H1 (cell line): ENCODE measurements around the gene PDZK1IP1. TPM values are rescaled to one million over a fixed set of nuclear protein-coding genes. Genes with fewer than 3 reads are reported as not detected.

ENCODE experiments used
- CTCF ChIA-PET: fragments of 300-600 bp; sonication (Branson Sonifier 250); formaldehyde crosslinking; loops from one replicate; lab custom pipeline; 2021; ENCODE audit not compliant: partially characterized antibody; lab: Charles Lee
- POLR2A ChIA-PET: fragments of 300-600 bp; sonication (Branson Sonifier 250); formaldehyde crosslinking; loops from one replicate; lab custom pipeline; 2021; ENCODE audit warnings: inconsistent platforms; ENCODE audit not compliant: partially characterized antibody; lab: Charles Lee
- DNase-seq, 2 experiments: peaks; one replicate each; pipeline versions ENCODE4 v3.0.0 to v3.0.0-alpha.2; 2010 to 2022; ENCODE audit warnings: low spot score in 2 of 2, low read depth in 1 of 2, mixed read lengths in 1 of 2
- FAIRE-seq: peaks from 2 replicates; lab custom pipeline; 2011; peaks lifted over from hg19 to GRCh38; lab: Jason Lieb, UNC
- H2AFZ ChIP-seq: 2 replicates; pipeline ENCODE4 v1.8.1; 2012; ENCODE audit warnings: low read length, inconsistent platforms
- H2AK5ac ChIP-seq: 2 replicates; pipeline ENCODE4 v1.6.1; 2013; ENCODE audit warnings: low read depth, low read length
- H2BK120ac ChIP-seq: replicated peaks from 2 replicates; pipeline ENCODE3; 2013; ENCODE audit warnings: low read depth, low read length, inconsistent platforms
- H2BK12ac ChIP-seq: 2 replicates; pipeline ENCODE4 v1.6.1; 2013; ENCODE audit warnings: low read depth, low read length
- H2BK15ac ChIP-seq: 2 replicates; pipeline ENCODE4 v1.6.1; 2013; ENCODE audit warnings: low read length
- H2BK20ac ChIP-seq: 2 replicates; pipeline ENCODE4 v1.6.1; 2013; ENCODE audit warnings: low read length
- H2BK5ac ChIP-seq: 2 replicates; pipeline ENCODE4 v1.6.1; 2013; ENCODE audit warnings: low read depth, low read length
- H3K14ac ChIP-seq: 2 replicates; pipeline ENCODE4 v1.6.1; 2013; ENCODE audit warnings: inconsistent platforms; ENCODE audit not compliant: insufficient read length
- H3K18ac ChIP-seq: 2 replicates; pipeline ENCODE4 v1.6.1; 2013; ENCODE audit warnings: low read length; ENCODE audit errors: extremely low read depth
- H3K23ac ChIP-seq: 2 replicates; pipeline ENCODE4 v1.6.1; 2013; ENCODE audit warnings: inconsistent platforms; ENCODE audit not compliant: insufficient read length
- H3K23me2 ChIP-seq: 2 replicates; pipeline ENCODE4 v1.6.1; 2013; ENCODE audit warnings: low read depth, low read length
- H3K27ac ChIP-seq: 2 replicates; pipeline ENCODE4 v1.6.1; 2011; ENCODE audit warnings: low read depth, low read length, inconsistent platforms
- H3K27me3 ChIP-seq, 4 experiments: replicated peaks in 1 of 4; 1 replicate in 1 of 4; 2 replicates in 3 of 4; pipeline versions ENCODE4 v1.6.1 to v1.8.1; 2011 to 2013; ENCODE audit warnings: low read length in 3 of 4, mild to moderate bottlenecking in 3 of 4, inconsistent platforms in 2 of 4, mixed read lengths in 2 of 4, moderate library complexity in 1 of 4; ENCODE audit not compliant: control insufficient read depth in 3 of 4, insufficient read depth in 3 of 4; ENCODE audit errors: extremely low read depth in 1 of 4
- H3K36me3 ChIP-seq, 4 experiments: 2 replicates each; pipeline versions ENCODE4 v1.6.1 to v1.8.1; 2011 to 2013; ENCODE audit warnings: mild to moderate bottlenecking in 4 of 4, low read length in 3 of 4, moderate library complexity in 2 of 4, control low read depth in 1 of 4, inconsistent platforms in 1 of 4; ENCODE audit not compliant: insufficient read depth in 4 of 4, control insufficient read depth in 2 of 4
- H3K4ac ChIP-seq: replicated peaks from 2 replicates; pipeline ENCODE3; 2013; ENCODE audit warnings: low read length, low read depth, mixed read lengths, inconsistent platforms; ENCODE audit not compliant: insufficient read length
- H3K4me1 ChIP-seq, 4 experiments: replicated peaks in 1 of 4; 1 replicate in 1 of 4; 2 replicates in 3 of 4; pipeline versions ENCODE4 v1.6.1 to v1.8.1; 2011 to 2013; ENCODE audit warnings: low read length in 3 of 4, inconsistent platforms in 2 of 4, mixed read lengths in 1 of 4; ENCODE audit not compliant: insufficient read depth in 4 of 4, control insufficient read depth in 3 of 4
- H3K4me2 ChIP-seq, 2 experiments: 2 replicates each; pipeline versions ENCODE4 v1.6.1 to v1.8.1; 2011 to 2013; ENCODE audit warnings: low read depth in 2 of 2, low read length in 2 of 2, control low read depth in 1 of 2, inconsistent platforms in 1 of 2, mild to moderate bottlenecking in 1 of 2; ENCODE audit not compliant: insufficient read depth in 1 of 2
- H3K4me3 ChIP-seq, 4 experiments: fragments of 200-600, 300-600 bp in 1 of 4; sonication (generic), shearing (Covaris generic), sonication (Bioruptor Twin) in 1 of 4; 2 replicates each; pipeline versions ENCODE4 v1.5.1 to v1.8.1; 2011 to 2016; ENCODE audit warnings: low read length in 4 of 4, low read depth in 3 of 4, control low read depth in 2 of 4, inconsistent platforms in 2 of 4, mild to moderate bottlenecking in 2 of 4, mixed read lengths in 1 of 4, moderate library complexity in 1 of 4; ENCODE audit not compliant: insufficient read depth in 2 of 4; ENCODE audit errors: extremely low read depth in 1 of 4
- H3K56ac ChIP-seq: replicated peaks from 2 replicates; pipeline ENCODE3; 2013; ENCODE audit warnings: low read depth, mild to moderate bottlenecking, mixed read lengths, low read length, inconsistent platforms; ENCODE audit not compliant: insufficient read length
- H3K79me1 ChIP-seq: 2 replicates; pipeline ENCODE4 v1.6.1; 2013; ENCODE audit warnings: low read depth, low read length, control low read depth
- H3K79me2 ChIP-seq, 2 experiments: 2 replicates each; pipeline versions ENCODE4 v1.6.1 to v1.8.1; 2012 to 2013; ENCODE audit warnings: low read length in 2 of 2, mild to moderate bottlenecking in 2 of 2, inconsistent platforms in 1 of 2; ENCODE audit not compliant: insufficient read depth in 2 of 2, control insufficient read depth in 1 of 2
- H3K9ac ChIP-seq, 4 experiments: replicated peaks in 1 of 4; 1 replicate in 1 of 4; 2 replicates in 3 of 4; pipeline versions ENCODE4 v1.6.1 to v1.8.1; 2011 to 2013; ENCODE audit warnings: low read depth in 3 of 4, low read length in 3 of 4, control low read depth in 2 of 4, mild to moderate bottlenecking in 2 of 4, moderate library complexity in 2 of 4, inconsistent platforms in 1 of 4; ENCODE audit errors: extremely low read depth in 1 of 4
- H3K9me3 ChIP-seq, 2 experiments: 2 replicates each; pipeline versions ENCODE4 v1.6.1 to v1.8.1; 2012 to 2013; ENCODE audit warnings: mild to moderate bottlenecking in 2 of 2, moderate library complexity in 2 of 2, control low read depth in 1 of 2, inconsistent platforms in 1 of 2, low read depth in 1 of 2, low read length in 1 of 2, mixed read lengths in 1 of 2; ENCODE audit not compliant: insufficient read depth in 2 of 2
- H4K20me1 ChIP-seq, 2 experiments: replicated peaks in 1 of 2; 2 replicates each; pipeline versions ENCODE3 to v1.8.1; 2011 to 2013; ENCODE audit warnings: inconsistent platforms in 2 of 2, low read length in 2 of 2, mild to moderate bottlenecking in 1 of 2; ENCODE audit not compliant: insufficient read depth in 2 of 2, control insufficient read depth in 1 of 2
- H4K5ac ChIP-seq: 2 replicates; pipeline ENCODE4 v1.6.1; 2013; ENCODE audit warnings: low read length, low read depth, mixed read lengths, inconsistent platforms; ENCODE audit not compliant: insufficient read length
- H4K8ac ChIP-seq: 2 replicates; pipeline ENCODE4 v1.8.0; 2013; ENCODE audit warnings: mild to moderate bottlenecking, moderate library complexity, low read length, inconsistent platforms; ENCODE audit not compliant: insufficient read depth; ENCODE audit errors: extremely low read depth
- H4K91ac ChIP-seq: replicated peaks from 2 replicates; pipeline ENCODE3; 2013; ENCODE audit warnings: low read length, mixed read lengths, inconsistent platforms; ENCODE audit not compliant: insufficient read length
- CHD1 ChIP-seq: IDR thresholded peaks from 2 replicates; pipeline ENCODE4 v1.6.1; 2012; ENCODE audit warnings: low read depth, low read length, improper control_type of control experiment
- GTF2F1 ChIP-seq: IDR thresholded peaks from 2 replicates; pipeline ENCODE4 v1.6.1; 2012; ENCODE audit warnings: low read depth, low read length, improper control_type of control experiment, borderline replicate concordance
- HDAC2 ChIP-seq, 2 experiments: fragments of 300-600 bp in 1 of 2; sonication (generic) in 1 of 2; IDR thresholded peaks; 2 replicates each; pipeline ENCODE4 v1.6.1; 2011 to 2012; ENCODE audit warnings: low read depth in 2 of 2, low read length in 2 of 2, mild to moderate bottlenecking in 2 of 2, moderate library complexity in 2 of 2, borderline replicate concordance in 1 of 2, inconsistent platforms in 1 of 2
- SP1 ChIP-seq: IDR thresholded peaks from 2 replicates; pipeline ENCODE4 v1.6.1; 2011; ENCODE audit warnings: low read depth, low read length
- WGBS, 2 experiments: shearing (Covaris generic) in 1 of 2; methylation state at CpG; one replicate each; pipeline versions ENCODE4 v1.1.6 to v1.1.7; 2013 to 2015; ENCODE audit warnings: low lambda C conversion rate in 2 of 2, mixed read lengths in 2 of 2, inconsistent platforms in 1 of 2, low coverage in 1 of 2, missing lambda C conversion rate in 1 of 2; ENCODE audit not compliant: insufficient replicate concordance in 2 of 2, insufficient coverage in 1 of 2, insufficient read length in 1 of 2; ENCODE audit errors: extremely low coverage in 1 of 2, missing lambda C conversion rate in 1 of 2; 5-methylcytosine and 5-hydroxymethylcytosine counted together
- polyA plus RNA-seq, 7 experiments: library from polyadenylated mRNA; depleted of rRNA in 3 of 7; stranded (reverse) in 5 of 7; unstranded in 2 of 7; fragments of >200 nt in 5 of 7; fragments of 200-250 nt in 2 of 7; gene quantifications; 1 replicate in 5 of 7; 2 replicates in 1 of 7; 4 replicates in 1 of 7; pipeline versions ENCODE4 v1.2.1 to v1.2.3, GENCODE V29; 2011 to 2013; ENCODE audit warnings: missing spikeins in 2 of 7, mixed read lengths in 2 of 7
- total RNA-seq: library from RNA; stranded (reverse); fragmentation: NEBNext Ultra II Directional; extraction: Animal tissue kit (Norgen Biotek cat#: 25700); gene quantifications from 2 replicates; pipeline ENCODE4 v1.2.1, GENCODE V29; 2021

Gene PDZK1IP1
- total and polyA plus RNA-seq, 2 of the 8 experiments (the other 6 are each of a cell fraction or from before 2014, with no cell fraction given): 0.17 TPM; not detected in 1

DNA sequence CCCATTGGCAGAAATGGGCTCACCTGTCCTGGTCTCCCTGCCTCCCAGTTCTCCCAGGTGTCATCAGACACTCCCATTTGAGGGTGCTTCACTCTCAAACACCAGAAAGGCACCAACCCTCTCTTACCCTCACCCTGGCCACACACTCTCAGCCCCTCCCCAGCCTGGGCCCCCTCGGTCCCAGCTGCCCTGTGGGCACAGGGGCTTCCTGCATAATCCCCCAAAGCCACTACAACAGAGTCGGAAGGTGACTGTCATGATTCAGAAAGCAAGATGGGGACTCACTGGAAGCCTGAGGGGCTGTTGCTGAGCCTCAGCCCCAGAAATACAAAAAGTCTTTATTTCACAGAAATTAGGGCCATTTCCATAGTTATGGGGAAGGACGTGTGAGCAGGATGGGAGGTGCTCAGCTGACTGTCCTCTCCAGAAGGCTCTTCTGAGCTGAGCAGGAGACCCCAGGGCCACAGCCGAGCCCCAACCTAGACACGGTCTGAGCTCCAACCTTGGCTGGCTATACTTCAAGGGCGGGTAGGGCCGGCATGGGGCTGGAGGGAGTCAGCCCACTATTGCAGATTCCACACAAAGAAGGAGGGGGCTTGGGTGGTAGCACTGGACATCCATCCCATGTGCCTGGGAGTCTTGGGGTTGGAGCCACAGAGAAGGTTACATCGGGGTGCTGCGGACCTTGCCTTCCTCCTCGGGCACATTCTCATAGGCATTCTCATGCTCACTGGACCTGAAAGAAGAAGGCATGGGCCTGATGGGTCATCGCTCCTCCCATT is 6.3 kb downstream of the PDZK1IP1 start:
- no peak overlapping the region for H3K27ac ChIP-seq
- no peak overlapping the region for H4K5ac ChIP-seq
- no peak overlapping the region for H3K56ac ChIP-seq
- no peak overlapping the region for H3K4me3 ChIP-seq
- peaks cover 9% of the 10 kb centered on the region; the same call in 1 of the 2 replicates for H3K23me2 ChIP-seq
- DNase-seq: no peak
- H4K8ac ChIP-seq: no peak overlapping the region
- H3K79me1 ChIP-seq: no peaks in the 10 kb centered on the region
- H4K20me1 ChIP-seq: no peaks in the 10 kb centered on the region
- H2AK5ac ChIP-seq: 0 out of 2 replicates have a peak overlapping the region, but pooled peaks have one; percentile 8
- no peak for FAIRE-seq
- H2BK20ac ChIP-seq: no peak overlapping the region
- H2BK12ac ChIP-seq: 0 out of 2 replicates have a peak overlapping the region, but pooled peaks have one; percentile 5
- peaks cover 0 to 13% (median 12%) of the 10 kb centered on the region in 4 experiments; a peak in 5 of 7 replicates for H3K27me3 ChIP-seq
- no peak overlapping the region for H3K9ac ChIP-seq
- no peak overlapping the region for H3K14ac ChIP-seq
- no peak overlapping the region for H3K18ac ChIP-seq
- H3K4me2 ChIP-seq: no peak overlapping the region
- WGBS, 2 experiments: 82% methylated on average over 10 of the region's 11 CpGs; no CpG with 5 or more reads in 1 of the 2 experiments
- no peak overlapping the region for H2BK120ac ChIP-seq
- H3K23ac ChIP-seq: no peak overlapping the region
- H3K79me2 ChIP-seq: no peaks in the 10 kb centered on the region
- H3K36me3 ChIP-seq: no peaks in the 10 kb centered on the region
- CTCF ChIA-PET: interaction anchor here (0.6 to 14.4 kb wide), 9 partner anchors 9 to 284 kb away, joined by 3 to 207 read pairs (median 5); partner anchors contain the start of genes FOXD2 and PDZK1IP1
- H2AFZ ChIP-seq: no peak overlapping the region
- H2BK15ac ChIP-seq: no peak overlapping the region
- H3K4me1 ChIP-seq: peaks cover 0 to 9% (median 2%) of the 10 kb centered on the region in 4 experiments; a peak in 4 of 7 replicates
- POLR2A ChIA-PET: no interaction called here
- H3K9me3 ChIP-seq: no peaks in the 10 kb centered on the region
- H3K4ac ChIP-seq: no peak overlapping the region
- no peak overlapping the region for H4K91ac ChIP-seq
- H2BK5ac ChIP-seq: no peak overlapping the region
- TF ChIP-seq HDAC2 (IDR thresholded peaks at IDR 0.05; ENCODE audit: borderline replicate concordance in 1 of 2, low read depth in 2 of 2, low read length in 2 of 2) (no peak), SP1 (no peak), CHD1 (no peak), GTF2F1 (no peak)
